A204.1 (cell line): ENCODE measurements around the gene ORAI2.
"Not testable (repeated sequence)": the region's sequence is repeated elsewhere in the genome, so short reads cannot be mapped to it uniquely, and the experiment has no call there.

Source experiments
- FAIRE-seq: peaks from 2 replicates; lab custom pipeline; 2012; peaks lifted over from hg19 to GRCh38; lab: Jason Lieb, UNC

The ORAI2 gene

DNA sequence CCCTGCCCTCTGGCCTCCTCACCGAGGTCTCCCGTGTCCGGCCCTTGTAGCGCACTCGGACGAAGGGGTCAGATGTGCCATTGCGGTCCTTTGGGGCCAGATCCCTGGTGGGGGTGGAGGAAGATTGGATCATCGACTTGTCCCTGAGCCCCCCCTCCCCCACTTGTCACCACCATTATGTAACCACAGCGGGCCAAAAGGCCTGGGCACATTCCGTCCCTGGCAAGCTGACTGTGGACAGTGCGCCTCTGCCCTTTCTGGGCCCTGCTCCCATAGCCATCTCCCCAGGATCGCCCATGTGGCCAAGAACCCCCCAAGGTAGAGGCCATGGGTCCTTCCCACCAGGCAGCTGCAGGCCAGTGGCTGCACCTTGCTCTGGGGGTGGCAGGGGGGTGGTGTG, 69.8 kb downstream of the ORAI2 start:
- FAIRE-seq = not testable (repeated sequence)

DNA sequence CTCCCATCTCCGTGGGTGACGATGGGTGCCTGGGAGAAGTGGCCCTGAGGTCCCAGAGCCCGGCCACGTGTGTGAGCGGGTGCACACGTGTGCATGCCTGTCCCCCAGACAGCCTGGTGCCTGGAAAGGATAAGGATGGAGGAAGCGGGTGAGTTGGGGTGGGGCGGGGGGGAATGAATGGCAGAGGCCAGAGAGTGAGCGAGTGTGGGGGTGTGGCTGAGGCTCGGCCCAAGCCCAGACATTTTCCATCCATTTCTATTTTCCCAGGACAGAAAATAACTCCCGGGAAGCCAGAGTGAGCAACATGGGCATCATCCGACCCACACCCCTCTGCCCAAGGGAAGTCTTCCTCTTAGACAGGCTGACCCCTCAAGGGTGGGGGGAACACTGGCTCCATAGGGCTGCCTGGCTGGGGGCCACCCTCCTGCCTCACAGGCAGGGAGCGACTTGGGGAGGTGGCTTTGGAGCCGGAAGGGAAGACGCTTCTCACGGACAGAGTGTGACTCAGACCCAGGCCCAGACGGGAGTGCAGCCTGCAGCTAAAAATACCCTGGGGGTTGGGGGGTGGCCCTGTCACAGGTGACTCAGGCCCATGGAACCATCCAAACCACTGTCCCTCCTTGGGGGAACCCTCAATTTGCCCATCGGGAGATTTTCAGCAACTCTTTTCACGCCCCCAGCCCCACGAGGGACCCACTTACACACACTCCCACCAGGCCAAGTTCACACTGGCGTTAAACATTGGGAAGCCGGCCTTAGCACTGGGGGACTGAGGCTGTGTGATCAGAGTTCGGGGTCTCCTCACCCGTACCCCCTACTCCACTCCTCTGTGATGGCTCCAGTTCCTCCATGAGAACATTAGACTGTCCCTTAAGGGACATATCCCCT, 72.2 kb downstream of the ORAI2 start:
- FAIRE-seq = not testable (repeated sequence)
